DND-41 (cell line): ENCODE results near the gene ADGRB3.

ENCODE experiments used
- EZH2 ChIP-seq: IDR thresholded peaks from 3 replicates; pipeline ENCODE4 v1.6.1; 2012; ENCODE audit warnings: borderline replicate concordance, low read depth, mild to moderate bottlenecking, moderate library complexity, low read length, inconsistent platforms; ENCODE audit not compliant: severe bottlenecking
- TF ChIP-seq, protein P1 (sequence below): IDR thresholded peaks from 2 replicates; pipeline ENCODE4 v1.5.1; 2012; ENCODE audit warnings: borderline replicate concordance, low read length, moderate library complexity, mild to moderate bottlenecking; ENCODE audit not compliant: poor library complexity, severe bottlenecking; ENCODE audit errors: extremely low read depth

DNA sequence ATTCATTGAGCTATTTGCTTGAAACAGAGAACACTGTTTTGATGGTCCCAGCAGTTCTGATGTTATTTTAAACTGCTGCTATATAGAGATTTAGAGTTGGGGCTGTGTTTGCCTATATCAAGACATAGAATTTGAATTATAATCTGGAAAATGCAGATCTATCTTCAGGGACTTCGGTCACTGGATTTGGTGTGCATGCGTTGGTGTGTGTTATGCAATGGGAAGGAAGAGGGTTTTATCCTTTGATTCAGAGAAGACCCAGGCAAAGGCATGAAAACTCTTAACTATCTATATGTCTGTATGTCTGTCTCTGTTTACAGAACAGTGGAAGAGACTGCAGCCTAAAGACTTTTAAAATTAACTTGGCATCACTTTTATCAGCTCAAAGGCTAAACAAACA lies 2.0 kb downstream of the ADGRB3 start:
- TF ChIP-seq, protein P1, sequence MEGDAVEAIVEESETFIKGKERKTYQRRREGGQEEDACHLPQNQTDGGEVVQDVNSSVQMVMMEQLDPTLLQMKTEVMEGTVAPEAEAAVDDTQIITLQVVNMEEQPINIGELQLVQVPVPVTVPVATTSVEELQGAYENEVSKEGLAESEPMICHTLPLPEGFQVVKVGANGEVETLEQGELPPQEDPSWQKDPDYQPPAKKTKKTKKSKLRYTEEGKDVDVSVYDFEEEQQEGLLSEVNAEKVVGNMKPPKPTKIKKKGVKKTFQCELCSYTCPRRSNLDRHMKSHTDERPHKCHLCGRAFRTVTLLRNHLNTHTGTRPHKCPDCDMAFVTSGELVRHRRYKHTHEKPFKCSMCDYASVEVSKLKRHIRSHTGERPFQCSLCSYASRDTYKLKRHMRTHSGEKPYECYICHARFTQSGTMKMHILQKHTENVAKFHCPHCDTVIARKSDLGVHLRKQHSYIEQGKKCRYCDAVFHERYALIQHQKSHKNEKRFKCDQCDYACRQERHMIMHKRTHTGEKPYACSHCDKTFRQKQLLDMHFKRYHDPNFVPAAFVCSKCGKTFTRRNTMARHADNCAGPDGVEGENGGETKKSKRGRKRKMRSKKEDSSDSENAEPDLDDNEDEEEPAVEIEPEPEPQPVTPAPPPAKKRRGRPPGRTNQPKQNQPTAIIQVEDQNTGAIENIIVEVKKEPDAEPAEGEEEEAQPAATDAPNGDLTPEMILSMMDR = no peak
- no peak for TF ChIP-seq EZH2
